Uterus (tissue), 2 donors: ENCODE measurements around the gene PRKACA.

ENCODE experiments used
- CTCF ChIP-seq, 4 experiments: fragments of 200-600 bp in 2 of 4; fragments of 450-650 bp in 2 of 4; sonication (generic) in 2 of 4; IDR thresholded peaks; one replicate each; pipeline ENCODE4 v1.5.1; 2016 to 2019; ENCODE audit warnings: antibody characterized with exemption in 4 of 4, mild to moderate bottlenecking in 2 of 4, moderate library complexity in 1 of 4
- POLR2A ChIP-seq, 2 donors: fragments of 450-650 bp; IDR thresholded peaks; one replicate each; pipeline ENCODE4 v1.6.1; 2016; ENCODE audit warnings: antibody characterized with exemption in 2 of 2, mild to moderate bottlenecking in 1 of 2, moderate library complexity in 1 of 2

GRCh38 chr19:14055396-14055795 is 62.2 kb downstream of the PRKACA start:
- TF ChIP-seq CTCF (IDR thresholded peaks at IDR 0.05) (no peak), POLR2A (IDR thresholded peaks at IDR 0.05) (no peak)
